Liver (tissue), 3 donors: ENCODE data around the gene QPCT.

ENCODE experiments used
- CTCF ChIP-seq: fragments of 150-350 bp; IDR thresholded peaks from 2 replicates; pipeline ENCODE4 v1.5.1; 2017; ENCODE audit warnings: improper control_type of control experiment, low read depth, low read length; ENCODE audit not compliant: missing input control
- GABPA ChIP-seq, 2 donors: IDR thresholded peaks in 1 of 2; conservative IDR thresholded peaks in 1 of 2; 2 replicates each; pipeline ENCODE4 v1.6.1; 2016; ENCODE audit warnings: antibody characterized with exemption in 2 of 2, mild to moderate bottlenecking in 1 of 2, moderate library complexity in 1 of 2
- JUND ChIP-seq, 2 donors: IDR thresholded peaks; 2 replicates each; pipeline ENCODE4 v1.6.1; 2016; ENCODE audit warnings: antibody characterized with exemption in 2 of 2
- MAX ChIP-seq: IDR thresholded peaks from 2 replicates; pipeline ENCODE4 v1.6.1; 2016; ENCODE audit warnings: antibody characterized with exemption
- RXRA ChIP-seq, 2 donors: IDR thresholded peaks; 2 replicates each; pipeline ENCODE4 v1.6.1; 2017 to 2018; ENCODE audit warnings: antibody characterized with exemption in 2 of 2, mild to moderate bottlenecking in 1 of 2
- SP1 ChIP-seq: IDR thresholded peaks from 2 replicates; pipeline ENCODE4 v1.6.1; 2018; ENCODE audit warnings: antibody characterized with exemption, mild to moderate bottlenecking
- TAF1 ChIP-seq: conservative IDR thresholded peaks from 2 replicates; pipeline ENCODE4 v1.6.1; 2016; ENCODE audit warnings: antibody characterized with exemption, mild to moderate bottlenecking
- YY1 ChIP-seq: IDR thresholded peaks from 2 replicates; pipeline ENCODE4 v1.6.1; 2016; ENCODE audit warnings: antibody characterized with exemption, mild to moderate bottlenecking
- donor health status: healthy.
- donor health status: healthy.

- TF ChIP-seq CTCF (no peak), RXRA (IDR thresholded peaks at IDR 0.05) (no peak), TAF1 (no peak), MAX (no peak), SP1 (no peak), JUND (IDR thresholded peaks at IDR 0.05) (no peak), YY1 (no peak), GABPA (IDR thresholded peaks at IDR 0.05 in 1 of 2, conservative IDR thresholded peaks at IDR 0.05 in 1 of 2) (no peak)
These were observed 22.3 kb downstream of the QPCT start for GRCh38 chr2:37366773-37367172.
